HepG2 (cell line): ENCODE data around the gene HES6. TPM values are rescaled to one million over a fixed set of nuclear protein-coding genes. Genes with fewer than 3 reads are reported as not detected.

Experiments
- AGO2 ChIP-seq: fragments of 200-400 bp; formaldehyde crosslinking; optimal IDR thresholded peaks from 2 replicates; pipeline ENCODE3; 2017; ENCODE audit warnings: mild to moderate bottlenecking, low read depth, low read length, moderate library complexity
- HMG20B ChIP-seq: conservative IDR thresholded peaks from 2 replicates; pipeline ENCODE4 v1.6.1; 2016; ENCODE audit warnings: missing genetic modification reagents, missing compliant biosample characterization
- HMGA1 ChIP-seq: sonication (generic); formaldehyde crosslinking; conservative IDR thresholded peaks from 2 replicates; pipeline ENCODE4 v1.4.0; 2020; ENCODE audit warnings: missing genetic modification reagents
- JUNB ChIP-seq: sonication (generic); formaldehyde crosslinking; IDR thresholded peaks from 2 replicates; pipeline ENCODE4 v1.8.0; 2022; ENCODE audit warnings: missing genetic modification reagents, mild to moderate bottlenecking, borderline replicate concordance
- KLF6 ChIP-seq: IDR thresholded peaks from 2 replicates; pipeline ENCODE4 v1.8.0; 2016; ENCODE audit warnings: missing biosample characterization, missing genetic modification reagents
- MEIS2 ChIP-seq: sonication (generic); formaldehyde crosslinking; IDR thresholded peaks from 2 replicates; pipeline ENCODE4 v1.9.0; 2021; ENCODE audit warnings: mild to moderate bottlenecking, missing genetic modification reagents
- PATZ1 ChIP-seq: sonication (generic); formaldehyde crosslinking; IDR thresholded peaks from 2 replicates; pipeline ENCODE4 v1.4.0; 2020; ENCODE audit warnings: missing genetic modification reagents
- PHF20 ChIP-seq: sonication (generic); formaldehyde crosslinking; IDR thresholded peaks from 2 replicates; pipeline ENCODE4 v1.5.0; 2020; ENCODE audit warnings: mild to moderate bottlenecking, missing genetic modification reagents
- POLR2G ChIP-seq: fragments of 200-400 bp; formaldehyde crosslinking; IDR thresholded peaks from 2 replicates; pipeline ENCODE4 v1.6.1; 2018; ENCODE audit warnings: mild to moderate bottlenecking, low read depth, low read length, moderate library complexity
- RELA ChIP-seq: sonication (generic); formaldehyde crosslinking; IDR thresholded peaks from 2 replicates; pipeline ENCODE4 v1.4.0; 2020; ENCODE audit warnings: missing genetic modification reagents
- SMARCE1 ChIP-seq: fragments of 450-650 bp; IDR thresholded peaks from 2 replicates; pipeline ENCODE4 v1.6.1; 2017; ENCODE audit warnings: borderline replicate concordance
- SP140L ChIP-seq: sonication (generic); formaldehyde crosslinking; IDR thresholded peaks from 2 replicates; pipeline ENCODE4 v1.4.0; 2020; ENCODE audit warnings: missing genetic modification reagents, borderline replicate concordance
- STAT6 ChIP-seq: sonication (generic); formaldehyde crosslinking; IDR thresholded peaks from 2 replicates; pipeline ENCODE4 v1.4.0; 2020; ENCODE audit warnings: missing genetic modification reagents, mild to moderate bottlenecking, borderline replicate concordance
- THAP7 ChIP-seq: sonication (generic); formaldehyde crosslinking; IDR thresholded peaks from 2 replicates; pipeline ENCODE4 v1.8.1; 2023; ENCODE audit warnings: mild to moderate bottlenecking, missing genetic modification reagents
- ZFP37 ChIP-seq: sonication (generic); formaldehyde crosslinking; IDR thresholded peaks from 2 replicates; pipeline ENCODE4 v1.4.0; 2020; ENCODE audit warnings: missing genetic modification reagents, borderline replicate concordance
- ZNF230 ChIP-seq: sonication (generic); formaldehyde crosslinking; IDR thresholded peaks from 2 replicates; pipeline ENCODE4 v1.4.0; 2020; ENCODE audit warnings: mild to moderate bottlenecking, missing genetic modification reagents
- ZNF329 ChIP-seq: sonication (generic); formaldehyde crosslinking; IDR thresholded peaks from 2 replicates; pipeline ENCODE4 v1.9.0; 2021; ENCODE audit warnings: low read depth, mild to moderate bottlenecking, missing genetic modification reagents
- ZNF367 ChIP-seq: sonication (generic); formaldehyde crosslinking; IDR thresholded peaks from 2 replicates; pipeline ENCODE4 v1.4.0; 2020; ENCODE audit warnings: missing genetic modification reagents, borderline replicate concordance
- ZNF563 ChIP-seq: sonication (generic); formaldehyde crosslinking; IDR thresholded peaks from 2 replicates; pipeline ENCODE4 v1.8.0; 2022; ENCODE audit warnings: mild to moderate bottlenecking, moderate library complexity, missing genetic modification reagents
- ZNF598 ChIP-seq: sonication (generic); formaldehyde crosslinking; IDR thresholded peaks from 2 replicates; pipeline ENCODE4 v1.5.1; 2020; ENCODE audit warnings: mild to moderate bottlenecking, missing genetic modification reagents, borderline replicate concordance
- ZNF616 ChIP-seq: sonication (generic); formaldehyde crosslinking; IDR thresholded peaks from 2 replicates; pipeline ENCODE4 v1.5.0; 2020; ENCODE audit warnings: low read depth, mild to moderate bottlenecking, missing genetic modification reagents
- ZNF790 ChIP-seq: sonication (generic); formaldehyde crosslinking; IDR thresholded peaks from 2 replicates; pipeline ENCODE4 v1.8.0; 2022; ENCODE audit warnings: missing genetic modification reagents, mild to moderate bottlenecking, borderline replicate concordance
- ZNF792 ChIP-seq: IDR thresholded peaks from 2 replicates; pipeline ENCODE4 v1.6.1; 2016
- polyA plus RNA-seq, 8 experiments: library from polyadenylated mRNA; depleted of rRNA in 3 of 8; stranded (reverse) in 7 of 8; unstranded in 1 of 8; fragments of >200 nt; fragmentation: Illumina TruSeq in 4 of 8; extraction: Trizol in 4 of 8; gene quantifications; 2 replicates each; pipeline versions ENCODE4 v1.2.1 to v1.2.3, GENCODE V29; 2011 to 2016; ENCODE audit warnings: low read depth in 4 of 8, missing spikeins in 1 of 8, mixed read lengths in 1 of 8; ENCODE audit not compliant: insufficient read depth in 1 of 8
- total RNA-seq, 5 experiments: library from RNA; depleted of rRNA; stranded (reverse); fragments of >200 nt; fragmentation: Illumina TruSeq; extraction: Trizol; gene quantifications; 2 replicates each; pipeline ENCODE4 v1.2.3, GENCODE V29; 2016; ENCODE audit warnings: low read depth in 1 of 5
- TF ChIP-seq, protein P1 (sequence below): sonication (generic); formaldehyde crosslinking; IDR thresholded peaks from 2 replicates; pipeline ENCODE4 v1.4.0; 2020; ENCODE audit warnings: missing genetic modification reagents, low read depth, mild to moderate bottlenecking, borderline replicate concordance

The HES6 gene
- total and polyA plus RNA-seq, 2 of the 13 experiments (the other 11 are each of a cell fraction or from before 2014, with no cell fraction given): 19.5 to 82.8 TPM

GRCh38 chr2:238203094-238203972 lies 36.5 kb downstream of the HES6 start, which contains the start of gene ILKAP (continued):
- peak; percentile 49; the same call in 1 of the 2 replicates for TF ChIP-seq KLF6
- peak; percentile 86 for TF ChIP-seq ZNF563
- peak; percentile 73; the same call in 1 of the 2 replicates for TF ChIP-seq ZNF790 (CRISPR knock-in tag)
- TF ChIP-seq STAT6 (CRISPR knock-in tag): no peak
- TF ChIP-seq POLR2G: peak; percentile 94
- no peak for TF ChIP-seq HMGA1
- TF ChIP-seq PHF20 (CRISPR knock-in tag): peak; percentile 75; the same call in 1 of the 2 replicates
- TF ChIP-seq PATZ1 (CRISPR knock-in tag): peak; percentile 70
- peak; percentile 35 for TF ChIP-seq AGO2
- TF ChIP-seq ZNF329 (CRISPR knock-in tag): no peak; the same call in 1 of the 2 replicates
- no peak for TF ChIP-seq JUNB (CRISPR knock-in tag)
- TF ChIP-seq, protein P1, sequence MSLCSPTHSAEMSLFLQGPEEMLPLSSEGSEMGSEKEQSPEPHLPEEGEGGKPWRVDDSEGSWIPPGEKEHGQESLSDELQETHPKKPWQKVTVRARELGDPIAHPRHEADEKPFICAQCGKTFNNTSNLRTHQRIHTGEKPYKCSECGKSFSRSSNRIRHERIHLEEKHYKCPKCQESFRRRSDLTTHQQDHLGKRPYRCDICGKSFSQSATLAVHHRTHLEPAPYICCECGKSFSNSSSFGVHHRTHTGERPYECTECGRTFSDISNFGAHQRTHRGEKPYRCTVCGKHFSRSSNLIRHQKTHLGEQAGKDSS (CRISPR knock-in tag): no peak
- TF ChIP-seq SMARCE1: no peak
- no peak; the same call in 1 of the 2 replicates for TF ChIP-seq ZNF367
- no peak for TF ChIP-seq ZFP37
- no peak for TF ChIP-seq ZNF230 (CRISPR knock-in tag)
- no peak for TF ChIP-seq SP140L (CRISPR knock-in tag)
- TF ChIP-seq ZNF598 (CRISPR knock-in tag): peak; percentile 61; the same call in 1 of the 2 replicates
- no peak for TF ChIP-seq RELA (CRISPR knock-in tag)
- TF ChIP-seq MEIS2 (CRISPR knock-in tag): peak; percentile 48
- 0 out of 2 replicates have a peak, but pooled peaks have one; percentile 35 for TF ChIP-seq ZNF616 (CRISPR knock-in tag)
- no peak for TF ChIP-seq HMG20B
- peak; percentile 55; the same call in 1 of the 2 replicates for TF ChIP-seq THAP7
- 0 out of 2 replicates have a peak, but pooled peaks have one; percentile 48 for TF ChIP-seq ZNF792 (CRISPR knock-in tag)
